ENCODE measurements around the gene STAC3. TPM values are rescaled to one million over a fixed set of nuclear protein-coding genes. Genes with fewer than 3 reads are reported as not detected.
A peak's percentile ranks its signal among the peaks of the same experiment; 100 is the strongest.

Gene STAC3
- total RNA-seq, 2 donors from 2014 or later: 5.9 to 6.8 TPM

DNA sequence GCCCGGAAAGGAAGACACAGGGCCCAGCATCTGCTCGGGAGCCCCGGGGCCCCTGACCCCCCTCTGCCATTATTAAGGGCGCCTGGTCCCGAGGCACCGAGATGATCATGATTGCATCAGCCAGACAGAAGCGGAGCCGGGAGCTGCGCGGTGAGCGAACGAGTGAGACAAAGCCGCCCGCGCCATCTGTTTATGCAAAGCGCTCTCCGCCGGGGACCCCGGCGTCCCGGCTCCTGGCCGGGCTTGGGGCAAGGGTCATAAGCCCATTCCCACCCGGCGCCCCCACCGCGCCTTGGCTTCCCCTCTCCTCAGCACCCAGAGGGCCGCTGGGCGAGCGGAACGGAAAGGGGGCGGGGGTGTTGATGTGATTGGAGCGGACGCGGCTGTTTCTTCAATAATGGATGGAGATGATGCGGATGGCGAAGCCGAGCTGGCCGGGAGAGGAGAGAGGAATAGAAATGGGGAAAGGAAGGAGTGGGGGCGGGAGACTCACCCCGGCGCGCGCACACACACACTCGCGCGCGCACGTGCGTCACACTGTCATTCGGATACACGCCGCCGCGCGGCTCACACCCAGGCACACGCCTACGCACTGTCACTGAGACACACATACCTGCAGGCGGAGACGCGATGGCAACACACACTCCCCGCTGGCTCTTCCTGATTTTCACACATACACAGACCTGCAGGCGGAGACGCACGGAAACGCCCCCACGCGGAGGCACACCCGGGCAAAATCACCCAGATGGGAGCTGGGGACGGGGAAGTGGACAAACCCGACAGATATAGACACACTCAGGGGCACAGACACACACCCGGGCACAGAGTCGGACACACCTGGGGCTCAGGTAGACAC is 10.7 kb downstream of the STAC3 start:
- Mint-ChIP-seq H3K9me3 (no peaks in the 10 kb centered on the region), H3K4me1 (peaks cover 31% of the 10 kb centered on the region), H3K27me3 (ENCODE audit: insufficient read depth) (peaks cover 95% of the 10 kb centered on the region), H3K4me3 (peak overlapping the region; percentile 40), H3K36me3 (ENCODE audit: low read depth) (no peaks in the 10 kb centered on the region), H3K27ac (peak overlapping the region; percentile 78)
- H3K27me3 ChIP-seq (ENCODE audit: control insufficient read depth, insufficient read depth, low read length, poor library complexity, severe bottlenecking): peaks cover 88% of the 10 kb centered on the region
- H3K9ac ChIP-seq (ENCODE audit: extremely low read depth, low read length, poor library complexity, severe bottlenecking): peak overlapping the region; percentile 15
- peaks cover 6% of the 10 kb centered on the region for H3K4me1 ChIP-seq (ENCODE audit: control insufficient read depth, insufficient read depth, low read length)
- WGBS, 2 experiments (ENCODE audit: insufficient coverage in 1 of 2, insufficient read length in 1 of 2): 0 to 2% methylated on average over 20 to 72 of the region's 72 CpGs
- TF ChIP-seq, protein P1, sequence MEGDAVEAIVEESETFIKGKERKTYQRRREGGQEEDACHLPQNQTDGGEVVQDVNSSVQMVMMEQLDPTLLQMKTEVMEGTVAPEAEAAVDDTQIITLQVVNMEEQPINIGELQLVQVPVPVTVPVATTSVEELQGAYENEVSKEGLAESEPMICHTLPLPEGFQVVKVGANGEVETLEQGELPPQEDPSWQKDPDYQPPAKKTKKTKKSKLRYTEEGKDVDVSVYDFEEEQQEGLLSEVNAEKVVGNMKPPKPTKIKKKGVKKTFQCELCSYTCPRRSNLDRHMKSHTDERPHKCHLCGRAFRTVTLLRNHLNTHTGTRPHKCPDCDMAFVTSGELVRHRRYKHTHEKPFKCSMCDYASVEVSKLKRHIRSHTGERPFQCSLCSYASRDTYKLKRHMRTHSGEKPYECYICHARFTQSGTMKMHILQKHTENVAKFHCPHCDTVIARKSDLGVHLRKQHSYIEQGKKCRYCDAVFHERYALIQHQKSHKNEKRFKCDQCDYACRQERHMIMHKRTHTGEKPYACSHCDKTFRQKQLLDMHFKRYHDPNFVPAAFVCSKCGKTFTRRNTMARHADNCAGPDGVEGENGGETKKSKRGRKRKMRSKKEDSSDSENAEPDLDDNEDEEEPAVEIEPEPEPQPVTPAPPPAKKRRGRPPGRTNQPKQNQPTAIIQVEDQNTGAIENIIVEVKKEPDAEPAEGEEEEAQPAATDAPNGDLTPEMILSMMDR (conservative IDR thresholded peaks at IDR 0.05): no peak
- peak overlapping the region; percentile 92 for H3K27ac ChIP-seq (ENCODE audit: low read depth, low read length)
- peak; percentile 83 for DNase-seq
- peak overlapping the region; percentile 67 for H3K4me3 ChIP-seq (ENCODE audit: low read length)
- H3K9me3 ChIP-seq (ENCODE audit: control insufficient read depth, low read length): no peaks in the 10 kb centered on the region
- no peaks in the 10 kb centered on the region for H3K36me3 ChIP-seq (ENCODE audit: control insufficient read depth, insufficient read depth, low read length)

DNA sequence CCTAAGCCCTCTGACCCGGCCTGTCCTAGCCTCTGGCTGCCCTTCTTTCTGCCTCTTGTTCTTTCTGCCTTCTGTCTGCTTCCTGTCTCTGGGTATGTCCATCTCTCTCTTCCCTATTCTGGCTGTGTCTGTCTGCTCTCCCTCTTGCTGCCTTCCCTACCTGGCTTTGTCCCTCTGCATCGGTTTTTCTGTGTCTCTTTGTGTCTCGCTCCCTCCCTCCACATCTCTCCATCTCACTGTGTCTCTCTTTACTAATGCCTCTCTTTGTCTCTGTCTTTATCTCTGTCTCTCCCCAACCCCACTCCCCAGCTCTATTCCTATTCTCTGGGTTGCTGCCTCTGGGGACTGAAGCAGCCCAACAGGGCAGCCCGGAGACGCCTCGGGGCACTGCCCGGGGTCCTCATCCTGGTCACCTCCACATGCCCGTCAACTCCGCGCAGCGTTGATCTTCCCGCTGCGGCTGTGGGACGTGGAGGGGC is 11.4 kb downstream of the STAC3 start:
- H3K4me1 ChIP-seq (ENCODE audit: control insufficient read depth, insufficient read depth, low read length): peaks cover 6% of the 10 kb centered on the region
- TF ChIP-seq, protein P1 (conservative IDR thresholded peaks at IDR 0.05): no peak
- Mint-ChIP-seq H3K27me3 (ENCODE audit: insufficient read depth) (peaks cover 93% of the 10 kb centered on the region), H3K36me3 (ENCODE audit: low read depth) (peaks cover 1% of the 10 kb centered on the region), H3K4me3 (peak overlapping the region; percentile 40), H3K4me1 (peaks cover 32% of the 10 kb centered on the region), H3K27ac (no peak overlapping the region), H3K9me3 (no peaks in the 10 kb centered on the region)
- peak; percentile 72 for DNase-seq
- H3K9ac ChIP-seq (ENCODE audit: extremely low read depth, low read length, poor library complexity, severe bottlenecking): no peak overlapping the region
- H3K9me3 ChIP-seq (ENCODE audit: control insufficient read depth, low read length): no peaks in the 10 kb centered on the region
- peak overlapping the region; percentile 92 for H3K27ac ChIP-seq (ENCODE audit: low read depth, low read length)
- WGBS, 2 experiments (ENCODE audit: insufficient coverage in 1 of 2, insufficient read length in 1 of 2): 3 to 5% methylated on average over 9 to 14 of the region's 14 CpGs
- H3K27me3 ChIP-seq (ENCODE audit: control insufficient read depth, insufficient read depth, low read length, poor library complexity, severe bottlenecking): peaks cover 94% of the 10 kb centered on the region
- peak overlapping the region; percentile 67 for H3K4me3 ChIP-seq (ENCODE audit: low read length)
- H3K36me3 ChIP-seq (ENCODE audit: control insufficient read depth, insufficient read depth, low read length): peaks cover 2% of the 10 kb centered on the region

- peaks cover 8% of the 10 kb centered on the region for H3K36me3 ChIP-seq (ENCODE audit: control insufficient read depth, insufficient read depth, low read length)
- peak; percentile 98 for DNase-seq
- Mint-ChIP-seq H3K27ac (no peak overlapping the region), H3K27me3 (ENCODE audit: insufficient read depth) (peaks cover 90% of the 10 kb centered on the region), H3K36me3 (ENCODE audit: low read depth) (peaks cover 8% of the 10 kb centered on the region), H3K4me1 (peaks cover 30% of the 10 kb centered on the region), H3K4me3 (peak overlapping the region; percentile 57), H3K9me3 (no peaks in the 10 kb centered on the region)
- H3K4me3 ChIP-seq (ENCODE audit: low read length): peak overlapping the region; percentile 79
- H3K9ac ChIP-seq (ENCODE audit: extremely low read depth, low read length, poor library complexity, severe bottlenecking): no peak overlapping the region
- peak overlapping the region; percentile 92 for H3K27ac ChIP-seq (ENCODE audit: low read depth, low read length)
- peaks cover 6% of the 10 kb centered on the region for H3K4me1 ChIP-seq (ENCODE audit: control insufficient read depth, insufficient read depth, low read length)
- 0 to 3% methylated on average over 10 to 47 of the region's 47 CpGs for WGBS, 2 experiments (ENCODE audit: insufficient coverage in 1 of 2, insufficient read length in 1 of 2)
- TF ChIP-seq, protein P1 (conservative IDR thresholded peaks at IDR 0.05): peak; percentile 100
- H3K9me3 ChIP-seq (ENCODE audit: control insufficient read depth, low read length): no peaks in the 10 kb centered on the region
- H3K27me3 ChIP-seq (ENCODE audit: control insufficient read depth, insufficient read depth, low read length, poor library complexity, severe bottlenecking): peaks cover 93% of the 10 kb centered on the region
Measured at GRCh38 chr12:57238854-57239554, 12.0 kb downstream of the STAC3 start.
